Measurements from ENCODE around the gene IQCN. TPM values are rescaled to one million over a fixed set of nuclear protein-coding genes. Genes with fewer than 3 reads are reported as not detected.

Gene IQCN
- total RNA-seq, 4 donors from 2014 or later = 1.0 to 41.1 (median 3.0) TPM

GRCh38 chr19:18281082-18282020, 7.1 kb upstream of the IQCN start, which contains the start of gene JUND:
JUND (minus strand) TSS chr19:18281622; CDS start chr19:18281484, 138 bp downstream.
- Histone ChIP-seq H3K4me1 (peaks cover 0 to 10% of the 10 kb centered on the region in 2 donors), H3K27ac (peak within 1 kb of the TSS; percentile 95 to 100), H3K27me3 (no peaks in the 10 kb centered on the region), H3K9me3 (no peaks in the 10 kb centered on the region), H3K36me3 (no peaks in the 10 kb centered on the region), H3K4me3 (peak within 1 kb of the TSS; percentile 73 to 78)
- intact Hi-C loops (cut with DNase I; ENCODE audit: low total_unique reads) = no loop called here
- DNase-seq = peak; percentile 98
- TF ChIP-seq POLR2A (IDR thresholded peaks at IDR 0.05) (peak; percentile 100), CTCF (IDR thresholded peaks at IDR 0.05) (peak in 2 of 4 experiments; percentile 10 to 39)

- Histone ChIP-seq H3K36me3 (no peaks in the 10 kb centered on the region), H3K9me3 (no peaks in the 10 kb centered on the region), H3K4me1 (peaks cover 5 to 13% of the 10 kb centered on the region in 2 donors), H3K27ac (peak overlapping the region; percentile 95 to 100), H3K27me3 (no peaks in the 10 kb centered on the region), H3K4me3 (peak overlapping the region; percentile 65 to 78)
- TF ChIP-seq CTCF (IDR thresholded peaks at IDR 0.05) (no peak), POLR2A (IDR thresholded peaks at IDR 0.05) (peak; percentile 93 to 95)
- DNase-seq = peak; percentile 76 to 81
- intact Hi-C loops (cut with DNase I; ENCODE audit: low total_unique reads) = no loop called here
Observed at GRCh38 chr19:18280247-18281081, 6.2 kb upstream of the IQCN start.

- Histone ChIP-seq H3K36me3 (no peaks in the 10 kb centered on the region), H3K4me1 (peaks cover 10 to 19% of the 10 kb centered on the region in 2 donors), H3K27ac (peak overlapping the region; percentile 95 to 100), H3K4me3 (peak overlapping the region; percentile 65 to 78), H3K9me3 (no peaks in the 10 kb centered on the region), H3K27me3 (no peaks in the 10 kb centered on the region)
- peak; percentile 94 for DNase-seq
- intact Hi-C loops (cut with DNase I; ENCODE audit: low total_unique reads) = loop anchor here (5.0 kb wide), 1 partner anchor 43 kb away; the partner anchor contains the start of gene LSM4
- peak; percentile 92 to 99 (median 96) for TF ChIP-seq CTCF (IDR thresholded peaks at IDR 0.05)
- peak; percentile 95 to 99 for TF ChIP-seq POLR2A (IDR thresholded peaks at IDR 0.05)
Observed at GRCh38 chr19:18279516-18280246, 5.4 kb upstream of the IQCN start.

- intact Hi-C loops (cut with DNase I; ENCODE audit: low total_unique reads) = loop anchor here (5.0 kb wide), 1 partner anchor 43 kb away; the partner anchor contains the start of gene LSM4
- no peaks in the 10 kb centered on the region for H3K27me3 ChIP-seq
- no peak for TF ChIP-seq POLR2A (IDR thresholded peaks at IDR 0.05)
- no peak for TF ChIP-seq CTCF (IDR thresholded peaks at IDR 0.05)
- no peak for DNase-seq
- peak overlapping the region; percentile 95 to 100 for H3K27ac ChIP-seq
- no peaks in the 10 kb centered on the region for H3K9me3 ChIP-seq
- peaks cover 14 to 23% of the 10 kb centered on the region in 2 donors for H3K4me1 ChIP-seq
- no peaks in the 10 kb centered on the region for H3K36me3 ChIP-seq
- peak overlapping the region; percentile 65 to 78 for H3K4me3 ChIP-seq
Observed at GRCh38 chr19:18279266-18279515, 4.9 kb upstream of the IQCN start.

Data from uterus (tissue), 4 donors.